Breast epithelium (tissue), 3 donors: ENCODE data around the gene KCNH1.

Experiments used
- CTCF ChIP-seq, 3 donors: fragments of 450-650 bp; IDR thresholded peaks; one replicate each; pipeline ENCODE4 v1.5.1; 2016 to 2017; ENCODE audit warnings: antibody characterized with exemption in 3 of 3, mild to moderate bottlenecking in 3 of 3, moderate library complexity in 3 of 3
- POLR2A ChIP-seq: fragments of 450-650 bp; IDR thresholded peaks from one replicate; pipeline ENCODE4 v1.6.1; 2016; ENCODE audit warnings: antibody characterized with exemption, mild to moderate bottlenecking, moderate library complexity
- POLR2AphosphoS5 ChIP-seq, 3 donors: sonication (generic); formaldehyde crosslinking; IDR thresholded peaks; one replicate each; pipeline ENCODE4 v1.6.1; 2017; ENCODE audit warnings: antibody characterized with exemption in 3 of 3

GRCh38 chr1:210731193-210731592 lies 402.8 kb downstream of the KCNH1 start:
- TF ChIP-seq POLR2AphosphoS5 (IDR thresholded peaks at IDR 0.05) (no peak), CTCF (IDR thresholded peaks at IDR 0.05) (no peak), POLR2A (no peak)
